NK-92 (cell line): ENCODE measurements around the gene DIS3L2.
"Not testable (repeated sequence)": the region's sequence is repeated elsewhere in the genome, so short reads cannot be mapped to it uniquely, and the experiment has no call there.

ENCODE experiments used
- DNase-seq: peaks from one replicate; lab custom pipeline; 2025; ENCODE audit not compliant: unreplicated experiment; lab: John Stamatoyannopoulos, UW

DIS3L2 gene

GRCh38 chr2:232170396-232170795, 208.9 kb downstream of the DIS3L2 start:
- DNase-seq: no peak

- DNase-seq: no peak
These were observed 213.1 kb downstream of the DIS3L2 start for GRCh38 chr2:232174662-232175061.

GRCh38 chr2:232176587-232176986, 215.1 kb downstream of the DIS3L2 start:
- not testable (repeated sequence) for DNase-seq

GRCh38 chr2:232183279-232183678, 221.8 kb downstream of the DIS3L2 start:
- no peak for DNase-seq

- no peak for DNase-seq
These were observed 222.8 kb downstream of the DIS3L2 start for GRCh38 chr2:232184346-232184745.

GRCh38 chr2:232190796-232191195, 229.3 kb downstream of the DIS3L2 start:
- DNase-seq: no peak

- no peak for DNase-seq
These were observed 234.0 kb downstream of the DIS3L2 start for GRCh38 chr2:232195487-232195886.

GRCh38 chr2:232196802-232197201, 235.3 kb downstream of the DIS3L2 start:
- DNase-seq: no peak

- DNase-seq: no peak
These were observed 238.7 kb downstream of the DIS3L2 start for GRCh38 chr2:232200195-232200594.

GRCh38 chr2:232203166-232203891, 241.8 kb downstream of the DIS3L2 start:
- no peak for DNase-seq

GRCh38 chr2:232203936-232204335, 242.4 kb downstream of the DIS3L2 start:
- no peak for DNase-seq

- no peak for DNase-seq
These were observed 243.0 kb downstream of the DIS3L2 start for GRCh38 chr2:232204457-232204931.

GRCh38 chr2:232207174-232207573, 245.7 kb downstream of the DIS3L2 start:
- no peak for DNase-seq

GRCh38 chr2:232210306-232210705, 248.8 kb downstream of the DIS3L2 start:
- DNase-seq: no peak

GRCh38 chr2:232211743-232212686, 250.5 kb downstream of the DIS3L2 start:
- no peak for DNase-seq

- DNase-seq: no peak
These were observed 251.7 kb downstream of the DIS3L2 start for GRCh38 chr2:232213176-232213575.

GRCh38 chr2:232214053-232214452, 252.5 kb downstream of the DIS3L2 start:
- DNase-seq: no peak

GRCh38 chr2:232216028-232216427, 254.5 kb downstream of the DIS3L2 start:
- no peak for DNase-seq

GRCh38 chr2:232218778-232219495, 257.4 kb downstream of the DIS3L2 start:
- DNase-seq: no peak

GRCh38 chr2:232219496-232219870, 258.0 kb downstream of the DIS3L2 start:
- DNase-seq: no peak

- no peak for DNase-seq
These were observed 258.4 kb downstream of the DIS3L2 start for GRCh38 chr2:232219932-232220331.
